MM.1S (cell line): ENCODE measurements around the gene MRPL43.

ENCODE experiments used
- DNase-seq: peaks from one replicate; pipeline ENCODE4 v3.0.0-alpha.2; 2015
- H2AFZ ChIP-seq: fragments of 300-600 bp; sonication (generic); 2 replicates; pipeline ENCODE4 v1.6.0; 2016; ENCODE audit warnings: antibody characterized with exemption, low read length
- H3F3A ChIP-seq: fragments of 300-600 bp; sonication (generic); 2 replicates; pipeline ENCODE4 v1.6.1; 2016; ENCODE audit warnings: mild to moderate bottlenecking, antibody characterized with exemption, low read length, moderate library complexity, mixed read lengths; ENCODE audit not compliant: insufficient read depth
- H3K27ac ChIP-seq: fragments of 300-600 bp; sonication (generic); 2 replicates; pipeline ENCODE4 v1.5.1; 2016; ENCODE audit warnings: mild to moderate bottlenecking, low read length
- H3K27me3 ChIP-seq: fragments of 300-600 bp; sonication (generic); replicated peaks from 2 replicates; pipeline ENCODE4 v1.6.0; 2016; ENCODE audit warnings: low read length; ENCODE audit not compliant: insufficient read depth
- H3K36me3 ChIP-seq: fragments of 300-600 bp; sonication (generic); replicated peaks from 2 replicates; pipeline ENCODE4 v1.6.1; 2016; ENCODE audit warnings: mild to moderate bottlenecking, low read length, mixed read lengths; ENCODE audit not compliant: insufficient read depth
- H3K4me1 ChIP-seq: fragments of 300-600 bp; sonication (generic); 2 replicates; pipeline ENCODE4 v1.6.1; 2016; ENCODE audit warnings: low read length, mixed read lengths
- H3K4me2 ChIP-seq: fragments of 300-600 bp; sonication (generic); 2 replicates; pipeline ENCODE4 v1.6.0; 2016; ENCODE audit warnings: low read depth, low read length
- H3K4me3 ChIP-seq: fragments of 300-600 bp; sonication (generic); 2 replicates; pipeline ENCODE4 v1.5.1; 2016; ENCODE audit warnings: low read length, mixed read lengths
- H3K79me2 ChIP-seq: fragments of 300-600 bp; sonication (generic); 2 replicates; pipeline ENCODE4 v1.6.1; 2016; ENCODE audit warnings: mixed run types, low read length, mixed read lengths
- H3K9ac ChIP-seq: fragments of 300-600 bp; sonication (generic); 2 replicates; pipeline ENCODE4 v1.6.1; 2016; ENCODE audit warnings: low read length, mixed read lengths
- H3K9me2 ChIP-seq: fragments of 300-600 bp; sonication (generic); replicated peaks from 2 replicates; pipeline ENCODE4 v1.6.1; 2016; ENCODE audit warnings: mild to moderate bottlenecking, low read length, mixed read lengths; ENCODE audit not compliant: insufficient read depth
- H3K9me3 ChIP-seq: fragments of 300-600 bp; sonication (generic); replicated peaks from 2 replicates; pipeline ENCODE4 v1.6.1; 2016; ENCODE audit warnings: mild to moderate bottlenecking, low read length, mixed read lengths; ENCODE audit not compliant: insufficient read depth
- H4K20me1 ChIP-seq: fragments of 300-600 bp; sonication (generic); 2 replicates; pipeline ENCODE4 v1.6.1; 2016; ENCODE audit warnings: mild to moderate bottlenecking, low read length, moderate library complexity, mixed read lengths; ENCODE audit not compliant: insufficient read depth
- CTCF ChIP-seq: fragments of 300-600 bp; sonication (generic); IDR thresholded peaks from 2 replicates; pipeline ENCODE4 v1.5.1; 2016; ENCODE audit warnings: antibody characterized with exemption, low read length, mixed read lengths
- EZH2 ChIP-seq: fragments of 300-600 bp; sonication (generic); optimal IDR thresholded peaks from 2 replicates; pipeline ENCODE3; 2017; ENCODE audit warnings: low read depth, mild to moderate bottlenecking, antibody characterized with exemption, low read length, mixed read lengths
- EZH2phosphoT487 ChIP-seq: fragments of 300-600 bp; sonication (generic); IDR thresholded peaks from 2 replicates; pipeline ENCODE4 v1.6.1; 2018; ENCODE audit warnings: antibody characterized with exemption, low read length

The MRPL43 gene

GRCh38 chr10:100995181-100995580, 7.9 kb upstream of the MRPL43 start:
- TF ChIP-seq EZH2 (no peak), CTCF (no peak), EZH2phosphoT487 (no peak)
- H3K9me3 ChIP-seq, result no peaks in the 10 kb centered on the region

GRCh38 chr10:100993986-100994708, 6.8 kb upstream of the MRPL43 start:
- Histone ChIP-seq H3K27ac (no peak overlapping the region), H3F3A (peaks cover 36% of the 10 kb centered on the region), H3K27me3 (no peaks in the 10 kb centered on the region), H4K20me1 (no peaks in the 10 kb centered on the region), H3K4me1 (peaks cover 16% of the 10 kb centered on the region), H3K9me2 (no peaks in the 10 kb centered on the region), H3K36me3 (peaks cover 8% of the 10 kb centered on the region; the same call in 1 of the 2 replicates), H2AFZ (no peak overlapping the region), H3K4me2 (no peak overlapping the region), H3K9ac (no peak overlapping the region), H3K9me3 (no peaks in the 10 kb centered on the region), H3K4me3 (no peak overlapping the region), H3K79me2 (peaks cover 23% of the 10 kb centered on the region)
- no peak for TF ChIP-seq EZH2
- peak; percentile 40 for TF ChIP-seq CTCF
- peak; percentile 5 for DNase-seq

More at GRCh38 chr10:100995181-100995580, 7.9 kb upstream of the MRPL43 start:
- Histone ChIP-seq H2AFZ (no peak overlapping the region), H3K79me2 (peaks cover 12% of the 10 kb centered on the region), H3K27me3 (no peaks in the 10 kb centered on the region), H3K4me3 (no peak overlapping the region), H3K9me2 (no peaks in the 10 kb centered on the region), H4K20me1 (no peaks in the 10 kb centered on the region), H3K9ac (no peak overlapping the region), H3K27ac (no peak overlapping the region), H3K4me1 (peaks cover 13% of the 10 kb centered on the region), H3K36me3 (peaks cover 8% of the 10 kb centered on the region; the same call in 1 of the 2 replicates), H3K4me2 (no peak overlapping the region), H3F3A (peaks cover 36% of the 10 kb centered on the region)
- DNase-seq, result no peak

GRCh38 chr10:100989088-100989487, 1.8 kb upstream of the MRPL43 start:
- H3K36me3 ChIP-seq, result peaks cover 8% of the 10 kb centered on the region; the same call in 1 of the 2 replicates
- peak; percentile 0 for DNase-seq
- no peaks in the 10 kb centered on the region for H3K27me3 ChIP-seq
- H2AFZ ChIP-seq, result no peak overlapping the region
- H3K4me2 ChIP-seq, result peak overlapping the region; percentile 99; the same call in 1 of the 2 replicates
- TF ChIP-seq EZH2phosphoT487, result no peak
- TF ChIP-seq EZH2, result no peak
- no peak for TF ChIP-seq CTCF
- H3K9me3 ChIP-seq, result no peaks in the 10 kb centered on the region
- no peak overlapping the region for H3K9ac ChIP-seq
- H3K9me2 ChIP-seq, result no peaks in the 10 kb centered on the region
- H3K4me3 ChIP-seq, result no peak overlapping the region
- peaks cover 58% of the 10 kb centered on the region for H3K79me2 ChIP-seq
- H4K20me1 ChIP-seq, result no peaks in the 10 kb centered on the region
- peaks cover 11% of the 10 kb centered on the region; the same call in 1 of the 2 replicates for H3F3A ChIP-seq
- H3K4me1 ChIP-seq, result peaks cover 21% of the 10 kb centered on the region
- H3K27ac ChIP-seq, result no peak overlapping the region
